SW 1271 (cell line): ENCODE measurements around the gene PLAC1.

Source experiments
- DNase-seq, 2 experiments: peaks; one replicate each; lab custom pipeline; 2025; lab: John Stamatoyannopoulos, UW

PLAC1 gene

DNA sequence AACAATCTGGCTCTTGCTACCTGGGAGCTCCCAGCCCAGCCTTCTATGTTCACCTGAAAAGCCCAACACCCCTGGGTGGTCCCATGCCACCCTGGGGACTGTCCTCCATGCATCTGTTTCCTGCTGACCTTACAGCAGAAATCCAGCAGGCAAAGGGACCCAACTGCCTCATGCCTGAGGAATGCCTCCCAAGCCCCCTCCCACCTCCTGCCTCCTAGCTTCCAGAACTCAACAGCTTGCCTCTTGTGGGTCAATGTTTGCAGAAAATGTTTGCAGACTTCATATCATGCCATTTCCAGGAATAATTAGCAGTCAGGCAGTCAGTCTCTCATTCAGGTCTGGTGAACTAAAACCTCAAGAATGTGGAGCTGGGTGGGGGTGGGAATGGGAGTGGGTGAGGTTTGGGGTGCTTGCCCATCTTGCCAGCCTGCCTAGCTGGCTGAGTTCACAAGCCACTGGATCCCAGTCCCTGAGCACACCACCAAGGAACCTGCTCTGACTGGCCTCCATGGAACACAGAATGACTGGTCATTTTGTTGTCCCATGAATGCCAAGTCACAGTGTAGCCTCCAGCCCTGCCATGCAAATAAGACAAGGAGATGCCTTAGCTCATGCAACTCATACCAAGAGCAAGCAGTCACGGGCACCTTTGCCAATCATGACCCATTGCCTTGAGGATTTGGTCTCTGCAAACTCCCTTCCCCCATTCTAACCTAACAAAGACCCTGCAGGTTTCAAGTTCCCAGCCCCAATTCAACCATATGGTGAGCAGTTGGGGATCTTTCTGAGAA, 12.1 kb upstream of the PLAC1 start:
- peak in 1 of 2 experiments; percentile 27 for DNase-seq

DNA sequence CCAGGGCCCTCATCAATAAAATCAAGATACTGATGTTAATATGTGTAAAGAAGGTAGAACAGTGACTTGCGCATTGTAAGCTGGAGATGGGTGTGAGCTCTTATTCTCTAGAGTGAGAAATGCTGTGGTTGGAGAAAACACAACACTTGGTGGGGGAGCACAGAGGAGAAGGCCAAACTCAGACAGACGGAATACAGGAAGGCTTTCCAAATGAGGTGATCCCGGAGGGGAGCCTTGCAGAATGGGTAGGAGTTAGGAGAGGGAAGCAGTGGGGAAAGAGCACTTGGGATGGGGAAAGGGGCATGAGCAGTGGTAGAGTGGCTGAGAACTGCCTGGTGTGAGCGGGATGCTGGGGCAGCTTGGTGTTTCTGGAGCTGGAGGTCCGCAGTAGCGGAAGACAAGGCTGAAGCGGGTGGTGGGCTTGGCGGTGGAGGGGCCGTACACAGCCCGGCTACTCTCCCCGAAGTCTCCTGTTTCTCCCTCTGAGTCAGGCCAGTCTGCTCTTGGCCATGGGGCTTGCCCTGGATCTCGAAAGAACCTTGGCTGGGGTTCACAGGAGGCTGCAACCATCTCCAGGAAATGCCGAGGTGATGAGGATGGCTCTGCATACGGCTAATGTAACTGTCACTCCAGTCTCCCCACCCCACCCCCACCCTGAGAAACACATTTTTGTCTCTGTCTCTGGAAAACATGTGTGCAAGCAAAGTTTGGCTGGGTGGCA, 11.3 kb upstream of the PLAC1 start:
- peak in 1 of 2 experiments; percentile 48 for DNase-seq

DNA sequence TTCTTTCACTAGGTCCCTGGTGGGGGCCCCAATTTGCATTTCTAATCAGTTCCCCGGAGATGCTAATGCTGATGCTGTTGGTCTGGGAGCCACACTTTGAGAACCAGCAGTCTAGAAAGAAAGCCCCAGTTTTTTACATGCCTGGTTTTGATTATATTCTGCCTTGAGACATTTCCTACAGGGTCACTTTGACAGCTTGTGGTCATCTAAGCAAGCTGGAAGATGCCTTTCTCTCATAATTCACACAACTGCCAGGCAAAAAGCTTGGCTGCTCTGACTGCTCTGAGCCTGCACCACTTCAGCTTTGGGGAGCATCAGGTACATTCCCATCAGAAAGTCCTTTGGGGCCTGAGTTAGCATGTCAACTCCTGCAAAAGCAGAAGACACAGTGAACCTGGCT, 5.9 kb upstream of the PLAC1 start:
- DNase-seq: no peak

DNA sequence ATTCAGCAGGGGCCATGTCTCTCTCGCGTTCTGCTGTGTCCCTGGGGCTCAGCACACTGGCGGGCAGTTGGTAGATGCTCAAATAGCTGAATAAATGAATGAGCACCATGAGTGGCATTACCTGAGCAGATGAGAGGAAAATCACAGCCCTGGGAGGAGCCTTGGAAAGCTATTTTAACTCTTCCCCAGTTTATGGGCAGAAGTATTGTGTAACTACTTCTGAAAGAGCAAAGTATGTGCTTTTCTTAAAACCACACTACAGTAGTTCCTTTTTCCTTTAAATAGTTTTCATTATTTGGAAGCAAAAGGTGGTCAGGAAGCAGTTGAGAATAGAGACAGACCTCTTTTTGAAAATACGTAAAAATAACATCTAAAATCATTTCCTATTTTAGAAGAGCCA, 3.0 kb upstream of the PLAC1 start:
- no peak for DNase-seq

DNA sequence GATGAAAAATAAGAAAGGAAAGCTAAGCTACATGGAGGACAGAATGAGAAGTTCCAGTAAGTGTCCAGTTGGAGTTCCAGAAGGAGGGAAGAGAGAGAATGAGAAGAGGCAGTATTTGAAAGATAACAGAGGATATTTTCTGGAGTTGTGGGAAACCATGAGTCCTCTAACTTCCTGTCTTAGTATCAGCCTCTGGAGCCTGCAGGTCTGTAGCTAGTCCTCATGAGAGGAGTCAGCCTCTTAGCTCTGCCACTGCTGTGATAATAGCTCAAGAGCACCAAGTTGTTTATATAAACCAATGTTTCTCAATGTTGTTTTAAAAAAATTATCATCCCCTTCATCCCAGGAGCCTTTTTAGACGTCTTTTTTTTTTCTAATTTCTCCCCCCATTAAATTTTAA, 2.4 kb upstream of the PLAC1 start:
- DNase-seq: no peak

DNA sequence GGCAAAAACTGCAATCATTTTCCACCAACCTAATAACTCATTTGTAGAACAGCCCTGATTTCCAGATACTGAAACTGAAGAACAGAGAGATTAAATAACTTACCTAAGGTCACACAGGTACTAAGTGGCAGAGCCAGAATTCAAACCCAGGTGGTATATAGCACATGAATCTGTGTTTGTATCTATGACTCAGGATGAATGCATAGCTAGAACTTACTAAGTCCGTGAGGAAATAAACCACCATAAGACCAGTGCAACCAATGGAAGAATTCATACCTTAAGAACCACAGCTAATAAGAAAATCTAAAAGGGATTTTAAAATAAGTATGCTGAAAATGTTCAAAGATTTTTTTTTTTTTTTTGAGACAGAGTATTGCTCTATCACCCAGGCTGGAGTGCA, 1.5 kb upstream of the PLAC1 start:
- no peak for DNase-seq

DNA sequence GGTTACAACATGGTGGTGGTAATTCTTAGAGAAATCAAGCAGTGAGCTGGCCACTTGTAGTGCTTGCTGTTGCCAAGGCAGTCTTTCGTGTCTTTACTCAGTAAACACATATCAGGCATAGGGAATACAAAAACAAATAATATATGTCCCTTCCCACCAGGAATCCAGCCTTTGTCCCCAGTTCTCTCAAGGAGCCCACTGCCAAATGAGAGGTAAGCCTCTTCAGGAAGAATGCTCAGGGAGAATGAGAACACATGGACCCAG, 421 bp upstream of the PLAC1 start:
- DNase-seq: no peak

DNA sequence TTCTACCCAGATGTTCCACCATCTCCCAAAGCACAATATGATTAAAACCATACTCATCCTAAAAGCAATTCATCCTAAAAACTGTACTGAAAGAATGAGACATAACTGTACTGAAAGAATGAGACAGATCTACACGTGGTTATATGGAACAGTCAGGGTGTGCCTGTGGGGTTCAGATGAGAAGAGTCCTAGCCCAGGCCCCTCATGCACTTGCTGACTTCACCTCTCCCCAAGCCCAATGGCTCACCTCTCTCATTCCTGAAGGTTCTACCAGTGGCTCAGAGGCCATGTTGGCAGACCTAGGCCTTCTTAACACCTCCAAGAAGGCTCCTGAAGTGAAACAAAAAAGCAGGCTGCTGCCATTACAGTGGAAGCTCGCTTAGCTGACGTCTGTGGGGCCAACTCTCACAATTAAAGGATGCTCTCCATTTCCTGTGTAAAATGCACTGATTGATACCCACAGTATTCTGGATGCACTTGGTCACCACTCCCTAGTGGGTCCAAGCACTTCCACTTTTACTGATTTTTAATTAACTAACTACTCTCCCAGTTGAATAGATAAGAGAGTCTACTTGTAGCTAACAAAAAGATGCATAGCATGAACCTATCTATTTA, 3.8 kb downstream of the PLAC1 start:
- DNase-seq: no peak

DNA sequence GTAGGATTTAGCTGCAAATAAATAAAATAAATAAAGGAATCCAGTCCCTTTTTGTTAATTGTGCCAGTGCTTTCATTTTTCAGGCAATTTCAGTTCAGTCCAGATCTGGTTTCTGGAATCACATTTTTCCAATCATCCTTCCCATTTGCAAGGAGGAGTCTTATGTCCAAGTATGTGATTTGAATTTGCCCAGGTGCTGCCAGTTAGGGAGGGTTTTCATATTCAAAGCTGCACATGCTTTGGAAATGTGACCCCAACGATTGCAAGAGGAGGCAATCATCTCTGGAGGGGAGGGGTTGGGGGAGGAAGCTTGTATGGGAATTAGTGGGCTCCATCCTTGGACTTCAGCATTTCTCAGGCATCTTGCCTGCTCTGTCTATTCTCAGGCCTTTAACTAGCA, 4.4 kb downstream of the PLAC1 start:
- DNase-seq: no peak

DNA sequence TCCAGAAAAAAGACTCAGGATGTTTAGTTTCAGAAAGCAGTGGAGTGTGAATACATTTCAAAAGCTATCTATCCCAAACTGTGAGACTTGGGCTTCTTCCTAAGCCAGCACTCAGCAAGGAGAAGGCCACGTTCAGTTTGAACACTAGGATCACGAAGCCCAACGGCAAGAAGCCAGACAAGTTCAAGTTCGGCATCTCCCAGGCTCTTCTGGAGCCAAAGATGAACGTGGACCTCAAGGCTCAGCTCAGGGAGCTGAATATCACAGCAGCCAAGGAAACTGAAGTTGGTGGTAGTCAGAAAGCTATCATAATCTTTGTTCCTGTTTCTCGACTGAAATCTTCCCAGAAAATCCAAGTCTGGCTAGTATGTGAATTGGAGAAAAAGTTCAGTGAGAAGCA, 7.6 kb downstream of the PLAC1 start:
- DNase-seq: no peak

DNA sequence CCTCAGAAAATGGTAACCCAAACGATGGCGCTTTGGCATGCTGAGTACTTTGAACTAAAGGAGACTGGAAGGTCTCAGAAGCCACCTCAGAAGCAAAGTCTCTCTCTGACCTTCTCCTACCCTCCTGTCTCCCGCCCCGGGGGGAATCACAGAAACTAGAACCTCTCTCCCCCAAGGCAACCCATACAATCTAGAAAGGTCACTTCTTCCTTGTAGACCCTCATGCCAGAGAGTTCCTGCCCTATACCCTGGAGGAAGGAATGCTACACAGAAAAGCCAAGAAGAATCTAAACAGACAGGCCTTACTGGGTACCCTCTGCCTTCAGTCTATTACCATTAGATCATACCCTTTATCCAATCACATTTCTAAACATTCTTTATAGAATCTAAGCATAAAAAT, 8.5 kb downstream of the PLAC1 start:
- DNase-seq: no peak

DNA sequence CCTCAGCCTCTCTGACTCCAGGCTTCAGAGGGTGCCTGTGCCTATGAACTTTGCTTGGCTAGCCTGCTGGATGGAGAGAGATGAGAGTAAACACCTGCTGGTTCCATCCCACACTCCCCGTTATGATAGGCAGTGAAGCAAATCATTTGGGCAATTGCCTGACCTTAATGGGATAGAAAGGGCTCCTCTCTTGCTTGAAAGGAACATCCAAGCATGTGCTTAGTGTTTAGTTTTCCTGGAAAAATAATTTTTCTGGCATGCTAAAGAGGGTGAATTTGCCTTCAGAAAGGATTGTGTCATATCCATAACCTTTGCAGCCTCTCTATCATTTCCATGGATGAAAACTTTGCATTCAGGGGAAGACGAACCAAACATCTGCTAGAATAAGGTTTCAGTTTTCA, 10.8 kb downstream of the PLAC1 start:
- DNase-seq: no peak

DNA sequence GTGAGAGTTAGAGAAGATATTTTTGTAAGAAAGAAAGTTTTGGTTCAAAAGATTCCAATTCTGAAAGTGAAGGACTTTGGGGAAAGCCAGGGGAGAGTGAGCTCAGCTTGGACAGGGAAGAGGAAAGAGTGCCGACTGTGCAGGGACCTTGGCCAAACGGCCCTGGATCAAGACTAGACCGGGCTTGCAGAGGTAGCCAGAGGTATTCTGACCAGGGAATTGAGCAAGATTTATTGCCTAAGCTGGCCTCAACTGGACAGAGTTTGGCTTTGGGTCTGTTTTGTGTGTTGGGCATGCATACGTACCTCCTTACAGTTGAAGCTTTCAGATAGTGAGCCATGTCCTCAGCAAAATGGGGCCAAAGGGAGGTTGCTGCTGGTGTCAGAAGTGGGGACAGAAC, 11.6 kb downstream of the PLAC1 start:
- no peak for DNase-seq

DNA sequence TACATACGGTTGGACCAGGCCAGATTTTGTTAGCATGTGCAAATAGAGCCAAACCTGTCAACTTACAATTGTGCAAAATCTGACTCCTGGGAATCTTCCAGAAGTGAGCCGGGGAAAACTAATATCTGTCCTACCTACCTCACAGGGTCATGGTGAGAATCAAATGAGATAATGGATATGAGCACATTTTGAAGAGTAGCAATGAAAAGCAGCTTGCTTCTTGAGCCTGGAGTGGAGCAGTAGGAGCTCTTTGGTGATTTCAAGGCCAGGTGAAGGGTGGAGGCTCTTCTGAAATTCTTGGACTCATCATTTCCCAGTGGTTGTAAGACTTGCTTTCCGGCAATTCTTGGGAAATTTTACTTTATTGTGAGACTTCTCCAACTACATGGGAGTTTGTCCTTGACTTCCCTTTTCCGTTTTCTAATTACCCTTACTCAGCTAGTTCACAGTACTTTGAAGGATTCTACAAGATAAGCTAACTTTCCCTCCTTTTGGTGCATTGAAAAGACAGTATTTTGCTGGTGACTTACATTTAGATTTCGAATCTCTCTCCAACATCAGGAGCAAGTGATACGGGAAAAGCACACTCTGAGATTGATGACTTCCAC, 12.2 kb downstream of the PLAC1 start:
- DNase-seq: no peak

DNA sequence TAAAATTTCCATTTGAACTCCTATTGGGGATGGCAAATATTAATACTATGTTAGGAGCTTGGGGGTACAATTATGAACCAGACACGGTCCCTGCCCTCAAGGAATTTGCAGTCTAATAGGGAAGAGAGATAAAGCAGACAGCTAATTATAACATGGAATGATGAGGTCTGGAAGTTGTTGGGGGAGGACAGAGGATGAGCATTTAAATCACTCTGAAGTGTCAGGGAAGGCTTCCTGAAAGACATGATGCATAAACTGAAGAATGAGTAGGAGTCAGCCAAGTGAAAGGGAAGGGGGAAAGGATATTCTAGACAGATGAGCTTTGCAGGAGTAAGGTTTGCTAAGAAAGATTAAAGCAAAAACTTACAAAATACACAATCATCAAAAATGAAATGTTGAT, 15.9 kb downstream of the PLAC1 start:
- no peak for DNase-seq

DNA sequence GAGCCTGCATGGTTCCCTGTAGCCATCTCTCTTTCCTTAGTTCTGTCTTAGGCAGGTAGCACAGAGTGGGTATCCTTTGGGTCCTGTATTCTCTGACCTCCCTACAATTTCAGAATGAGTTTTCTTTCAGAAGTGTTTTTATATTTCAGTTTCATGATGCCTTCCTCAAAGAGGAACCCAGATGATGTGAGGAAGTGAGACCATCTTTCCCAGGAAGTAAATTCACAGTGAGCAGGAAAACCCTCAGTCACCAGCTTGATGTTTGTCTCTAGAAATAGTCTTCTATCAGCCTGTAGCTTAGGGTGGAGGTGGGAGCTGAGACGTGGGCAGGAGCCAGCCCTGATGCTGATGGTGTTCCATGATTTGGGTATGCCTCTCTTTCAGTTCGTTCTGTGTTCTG, 16.9 kb downstream of the PLAC1 start:
- no peak for DNase-seq

DNA sequence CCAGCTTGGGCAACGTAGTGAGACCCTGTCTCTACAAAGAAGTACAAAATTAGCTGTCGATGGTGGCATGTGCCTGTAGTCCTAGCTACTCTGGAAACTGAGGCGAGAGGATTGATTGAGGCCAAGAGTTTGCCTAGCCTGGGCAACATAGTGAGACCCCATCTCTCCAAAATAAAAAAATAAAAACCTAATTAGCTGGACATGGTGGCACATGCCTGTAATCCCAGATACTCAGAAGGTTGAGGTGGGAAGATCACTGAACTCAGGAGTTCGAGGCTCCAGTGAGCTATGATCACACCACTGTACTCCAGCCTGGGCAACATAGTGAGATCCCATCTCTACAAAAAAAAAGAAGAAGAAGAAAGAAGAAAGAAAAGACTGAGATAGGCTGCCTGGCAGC, 17.4 kb downstream of the PLAC1 start:
- DNase-seq: no peak

DNA sequence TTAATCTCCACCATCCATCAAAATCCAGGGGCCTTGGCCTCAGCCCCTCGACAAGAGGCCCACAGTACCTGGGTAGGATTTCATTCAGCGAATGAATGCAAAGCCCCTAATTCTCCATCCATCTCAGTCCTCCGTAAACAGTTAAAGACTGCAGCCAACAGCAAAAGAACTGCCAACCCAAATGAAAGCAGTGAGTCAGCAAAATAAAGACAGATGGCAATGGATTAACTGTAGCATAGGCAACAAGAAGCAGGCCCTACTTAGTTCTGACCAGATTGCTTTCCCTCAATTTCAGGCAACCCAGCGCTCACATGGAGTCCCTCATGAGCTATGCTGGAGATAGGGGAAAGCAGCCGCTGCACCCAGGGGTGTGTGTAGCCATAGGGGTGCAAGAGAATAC, 21.4 kb downstream of the PLAC1 start:
- no peak for DNase-seq

DNA sequence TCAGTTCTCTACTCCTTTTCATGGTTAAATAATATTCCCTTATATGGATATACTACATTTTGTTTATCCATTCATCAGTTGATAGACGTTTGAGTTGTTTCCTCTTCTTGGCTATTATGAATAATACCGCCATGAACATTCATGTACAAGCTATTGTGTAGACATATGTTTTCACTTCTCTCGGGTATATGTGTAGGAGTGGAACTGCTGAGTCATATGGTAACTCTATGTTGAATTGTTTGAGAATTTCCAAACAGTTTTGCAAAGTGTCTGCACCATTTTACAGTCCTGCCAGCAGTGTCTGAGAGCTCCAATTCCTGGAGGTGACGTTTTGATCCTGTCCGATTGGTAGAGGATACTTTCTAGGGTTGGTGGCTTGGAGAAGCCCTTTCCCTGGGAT, 23.6 kb downstream of the PLAC1 start:
- no peak for DNase-seq

DNA sequence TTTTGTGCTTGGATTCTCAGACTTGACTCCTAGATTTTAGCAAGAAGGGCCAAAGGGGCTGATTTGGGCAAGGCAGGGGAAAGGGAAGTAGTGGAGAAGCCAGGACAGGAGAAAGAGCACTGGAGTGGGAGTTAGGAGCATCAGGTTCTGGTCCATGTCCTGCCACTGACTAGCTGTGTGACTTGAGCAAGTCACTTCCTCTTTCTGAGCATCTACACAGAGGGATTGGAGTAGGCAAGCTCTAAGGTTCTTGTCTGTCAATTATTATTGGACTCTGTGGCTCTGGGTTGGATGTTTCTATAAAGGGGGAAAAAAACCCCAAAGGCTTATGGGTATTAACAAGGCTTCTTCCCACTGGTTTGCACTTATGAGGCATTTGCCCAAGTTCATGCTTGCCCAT, 24.4 kb downstream of the PLAC1 start:
- DNase-seq: no peak

DNA sequence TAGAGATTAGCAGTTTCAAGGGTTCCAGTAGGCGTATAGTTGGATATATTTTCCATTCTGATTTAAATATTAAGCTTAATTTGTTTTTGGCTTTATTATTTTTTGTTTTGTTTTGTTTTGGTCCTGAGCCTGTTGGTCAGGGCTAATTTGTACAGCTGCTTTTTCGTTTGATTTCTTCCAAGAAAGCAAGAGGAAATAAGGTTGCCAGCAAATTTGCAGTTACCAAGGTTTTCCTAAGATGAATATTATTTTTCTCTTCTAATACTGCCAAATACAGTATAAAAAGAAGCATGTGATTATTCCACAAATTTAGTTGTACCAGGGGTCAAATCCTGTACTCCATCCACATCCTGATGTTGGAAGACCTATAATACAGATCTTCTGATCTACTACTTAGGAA, 24.9 kb downstream of the PLAC1 start:
- DNase-seq: no peak

DNA sequence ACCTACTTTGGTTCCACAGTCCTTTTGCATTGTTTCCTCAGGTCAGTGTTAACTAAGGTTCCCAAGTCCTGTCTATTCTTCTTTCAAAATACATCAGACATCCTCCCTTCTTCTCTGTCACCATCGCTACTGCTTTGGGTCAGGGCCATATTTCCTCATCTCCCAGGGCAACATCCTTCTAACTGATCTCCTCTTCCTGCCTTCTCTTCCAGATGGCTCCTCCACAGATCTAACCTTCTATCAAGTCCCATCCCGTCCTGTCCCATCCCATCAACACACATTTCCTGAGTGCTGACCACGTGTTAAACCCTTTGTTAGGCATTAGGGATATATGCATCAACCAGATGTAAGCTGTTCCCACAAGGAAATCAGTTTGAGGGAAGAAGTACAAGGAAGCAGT, 25.9 kb downstream of the PLAC1 start:
- no peak for DNase-seq
